Kidney epithelial cell (primary cell): ENCODE results near the gene SCG2. TPM values are rescaled to one million over a fixed set of nuclear protein-coding genes. Genes with fewer than 3 reads are reported as not detected.

Source experiments
- DNase-seq: peaks from one replicate; pipeline ENCODE4 v3.0.0-alpha.2; 2010; ENCODE audit warnings: low read depth
- H3K27me3 ChIP-seq: 2 replicates; pipeline ENCODE4 v1.6.0; 2011; ENCODE audit warnings: low read length; ENCODE audit not compliant: control insufficient read depth, insufficient read depth
- H3K36me3 ChIP-seq: 2 replicates; pipeline ENCODE4 v1.5.1; 2011; ENCODE audit warnings: low read length; ENCODE audit not compliant: control insufficient read depth, insufficient read depth
- H3K4me3 ChIP-seq: 2 replicates; pipeline ENCODE4 v1.5.1; 2011; ENCODE audit warnings: low read depth, mild to moderate bottlenecking, control low read depth, low read length
- total RNA-seq: library from RNA; depleted of rRNA; stranded (reverse); fragments of >200 nt; gene quantifications from 2 replicates; pipeline ENCODE4 v1.2.3, GENCODE V29; 2015
- TF ChIP-seq, protein P1 (sequence below): IDR thresholded peaks from 2 replicates; pipeline ENCODE4 v1.5.1; 2011; ENCODE audit warnings: mild to moderate bottlenecking, moderate library complexity, low read length, control low read depth, inconsistent platforms; ENCODE audit not compliant: insufficient read depth, poor library complexity, severe bottlenecking

Gene SCG2
- total RNA-seq, 1 donor from 2014 or later, result 0.08 TPM

DNA sequence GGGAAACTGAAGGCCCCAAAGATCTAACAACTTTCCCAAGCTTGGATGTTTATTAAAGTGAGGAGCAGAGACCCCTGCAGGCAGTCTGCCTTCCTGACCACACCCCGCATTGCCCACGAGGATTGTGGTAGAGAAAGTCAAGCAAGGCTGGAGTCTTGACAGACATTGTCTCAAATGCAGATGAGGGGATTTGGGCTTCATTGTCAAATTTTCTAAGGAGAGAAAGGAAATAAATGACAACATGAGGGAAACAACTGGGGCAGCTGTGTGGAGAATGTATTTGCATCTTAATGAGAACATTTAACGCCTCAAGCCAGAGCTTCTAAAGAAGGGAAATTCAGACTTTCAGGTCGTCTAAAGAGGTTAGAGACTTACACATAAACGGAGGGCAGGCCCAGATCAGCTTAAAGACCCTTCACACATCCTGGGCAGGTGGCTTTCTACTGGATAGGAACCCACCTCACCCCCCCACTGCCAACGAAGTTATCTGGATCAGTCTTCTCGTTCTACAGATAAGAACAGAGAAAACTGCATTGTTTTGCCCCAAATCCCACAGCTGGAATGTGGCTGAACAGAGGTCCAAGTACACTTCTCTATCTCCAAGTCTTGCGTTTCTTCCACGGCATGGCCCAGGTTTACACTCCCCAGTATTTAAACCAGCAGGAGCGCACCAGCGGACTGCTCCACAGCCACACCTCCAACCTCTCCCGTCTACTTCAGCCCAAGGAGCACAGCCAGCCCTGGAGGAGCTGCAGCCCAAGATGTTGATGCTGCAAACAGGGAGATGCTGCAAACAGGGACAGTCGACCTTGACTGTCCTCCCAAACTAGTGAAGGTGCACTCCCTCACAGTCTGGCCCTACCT, 16.2 kb upstream of the SCG2 start:
- Histone ChIP-seq H3K36me3 (no peaks in the 10 kb centered on the region), H3K4me3 (no peak overlapping the region), H3K27me3 (no peaks in the 10 kb centered on the region)
- no peak for DNase-seq
- TF ChIP-seq, protein P1, sequence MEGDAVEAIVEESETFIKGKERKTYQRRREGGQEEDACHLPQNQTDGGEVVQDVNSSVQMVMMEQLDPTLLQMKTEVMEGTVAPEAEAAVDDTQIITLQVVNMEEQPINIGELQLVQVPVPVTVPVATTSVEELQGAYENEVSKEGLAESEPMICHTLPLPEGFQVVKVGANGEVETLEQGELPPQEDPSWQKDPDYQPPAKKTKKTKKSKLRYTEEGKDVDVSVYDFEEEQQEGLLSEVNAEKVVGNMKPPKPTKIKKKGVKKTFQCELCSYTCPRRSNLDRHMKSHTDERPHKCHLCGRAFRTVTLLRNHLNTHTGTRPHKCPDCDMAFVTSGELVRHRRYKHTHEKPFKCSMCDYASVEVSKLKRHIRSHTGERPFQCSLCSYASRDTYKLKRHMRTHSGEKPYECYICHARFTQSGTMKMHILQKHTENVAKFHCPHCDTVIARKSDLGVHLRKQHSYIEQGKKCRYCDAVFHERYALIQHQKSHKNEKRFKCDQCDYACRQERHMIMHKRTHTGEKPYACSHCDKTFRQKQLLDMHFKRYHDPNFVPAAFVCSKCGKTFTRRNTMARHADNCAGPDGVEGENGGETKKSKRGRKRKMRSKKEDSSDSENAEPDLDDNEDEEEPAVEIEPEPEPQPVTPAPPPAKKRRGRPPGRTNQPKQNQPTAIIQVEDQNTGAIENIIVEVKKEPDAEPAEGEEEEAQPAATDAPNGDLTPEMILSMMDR, result peak; percentile 23

DNA sequence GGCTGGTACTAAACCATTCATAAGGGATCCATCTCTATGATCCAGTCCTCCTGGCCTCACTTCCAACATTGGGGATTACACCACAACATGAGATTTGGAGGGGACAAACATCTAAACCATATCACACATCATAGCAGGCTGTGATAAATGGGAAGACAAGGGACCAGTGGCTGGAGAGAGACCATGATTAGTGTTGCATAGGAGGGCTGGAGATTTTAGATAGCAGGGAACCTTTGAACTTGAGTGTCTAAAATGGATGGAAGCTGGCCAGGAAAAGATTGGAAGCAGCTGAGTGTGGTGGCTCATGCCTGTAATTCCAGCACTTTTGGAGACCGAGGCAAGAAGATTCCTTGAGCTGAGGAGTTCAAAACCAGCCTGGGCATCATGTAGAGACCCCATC, 12.4 kb upstream of the SCG2 start:
- H3K4me3 ChIP-seq, result no peak overlapping the region

DNA sequence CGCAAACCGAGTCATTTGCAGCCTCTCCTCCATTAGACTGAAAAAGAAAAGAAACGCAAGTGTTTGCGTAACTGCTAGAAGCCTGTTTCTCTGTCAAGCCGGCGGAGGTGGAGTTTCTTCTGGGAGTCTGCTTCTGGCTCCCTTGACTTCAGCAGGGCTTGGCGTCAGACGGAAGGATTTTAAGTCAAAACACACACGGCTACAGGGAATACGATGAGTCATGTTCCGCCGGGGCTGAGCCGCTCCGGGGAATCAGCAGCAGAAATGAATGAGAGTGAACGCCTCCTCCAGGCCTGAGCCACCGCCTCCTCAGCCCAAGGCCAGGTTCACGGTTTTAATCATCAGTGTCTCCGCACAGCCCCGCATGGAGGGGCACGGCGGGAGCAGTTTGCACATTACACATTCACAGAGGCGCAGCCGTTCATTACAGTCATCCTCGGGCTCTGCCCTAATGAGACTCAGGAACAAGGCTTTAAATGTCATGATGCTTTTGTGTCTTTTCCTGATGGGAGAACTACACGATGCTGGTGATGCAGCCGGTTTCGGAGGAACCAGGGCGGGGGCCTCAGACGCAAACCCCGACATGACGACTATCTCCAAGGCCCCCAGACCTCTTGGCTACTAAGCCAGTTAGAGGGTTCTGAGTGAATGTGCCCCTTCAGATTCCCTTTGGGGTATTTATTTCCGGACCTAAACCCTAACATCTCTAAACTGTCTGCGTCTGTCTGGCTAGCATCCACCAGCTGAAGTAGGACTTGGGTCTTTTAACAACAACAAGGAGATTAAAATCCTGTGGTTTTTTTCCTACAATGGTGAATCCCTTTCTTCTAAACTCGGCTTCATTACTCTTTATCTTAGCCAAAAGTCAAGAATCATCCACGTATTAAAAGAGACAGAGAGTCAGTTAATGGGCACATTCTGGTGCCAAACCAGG, 11.1 kb upstream of the SCG2 start:
- peak overlapping the region; percentile 5 for H3K4me3 ChIP-seq
- DNase-seq, result peak; percentile 88
- H3K36me3 ChIP-seq, result no peaks in the 10 kb centered on the region

More for the DNA sequence above, 12.4 kb upstream of the SCG2 start:
- no peaks in the 10 kb centered on the region for H3K36me3 ChIP-seq
- no peaks in the 10 kb centered on the region for H3K27me3 ChIP-seq
- TF ChIP-seq, protein P1, result no peak
- DNase-seq, result no peak

DNA sequence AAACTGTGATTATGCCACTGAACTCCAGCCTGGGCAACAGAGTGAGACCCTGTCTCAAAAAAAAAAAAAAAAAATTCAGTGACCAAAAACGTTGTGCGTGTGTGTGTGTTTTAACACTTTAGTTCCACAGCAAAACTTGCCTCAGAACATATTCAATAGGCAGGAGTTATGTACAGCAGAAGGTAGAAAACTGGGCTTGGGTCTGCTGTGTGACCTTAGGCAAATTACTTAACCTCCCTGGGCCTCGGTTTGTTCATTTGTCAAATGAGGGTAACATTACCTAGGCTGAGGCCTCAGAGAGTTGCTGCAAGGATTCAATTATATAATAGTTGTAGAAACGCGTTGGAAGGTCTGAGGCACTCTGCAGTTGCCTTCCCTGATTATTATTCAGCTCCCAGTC, 10.3 kb upstream of the SCG2 start:
- H3K27me3 ChIP-seq, result no peaks in the 10 kb centered on the region
- TF ChIP-seq, protein P1, result no peak
- DNase-seq, result no peak

More for the DNA sequence above, 11.1 kb upstream of the SCG2 start:
- TF ChIP-seq, protein P1, result no peak
- no peaks in the 10 kb centered on the region for H3K27me3 ChIP-seq

DNA sequence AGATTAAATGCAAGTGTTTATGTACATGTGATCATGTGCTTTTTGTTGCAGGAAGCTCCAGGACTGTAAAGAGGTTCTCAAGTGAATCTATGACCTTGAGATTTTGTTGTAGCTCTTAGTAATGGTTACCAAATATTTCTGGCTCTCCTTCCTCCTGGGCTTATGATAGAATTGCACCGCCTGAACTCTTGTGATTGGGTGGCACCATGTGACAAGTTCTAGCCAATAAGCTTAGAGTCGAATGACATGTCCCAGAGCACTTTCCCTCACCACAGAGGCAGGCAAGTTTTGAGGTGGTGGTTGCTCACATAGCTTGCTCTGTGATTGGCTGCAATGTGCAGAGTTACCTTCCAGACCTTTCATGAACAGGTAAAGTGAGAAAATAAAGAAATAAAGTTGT, 8.9 kb upstream of the SCG2 start:
- no peak overlapping the region for H3K4me3 ChIP-seq
- no peaks in the 10 kb centered on the region for H3K27me3 ChIP-seq
- TF ChIP-seq, protein P1, result no peak
- no peak for DNase-seq
- no peaks in the 10 kb centered on the region for H3K36me3 ChIP-seq

More for the DNA sequence above, 10.3 kb upstream of the SCG2 start:
- Histone ChIP-seq H3K4me3 (peak overlapping the region; percentile 5), H3K36me3 (no peaks in the 10 kb centered on the region)
